ENCODE measurements around the gene TNFRSF1A.

The TNFRSF1A gene

DNA sequence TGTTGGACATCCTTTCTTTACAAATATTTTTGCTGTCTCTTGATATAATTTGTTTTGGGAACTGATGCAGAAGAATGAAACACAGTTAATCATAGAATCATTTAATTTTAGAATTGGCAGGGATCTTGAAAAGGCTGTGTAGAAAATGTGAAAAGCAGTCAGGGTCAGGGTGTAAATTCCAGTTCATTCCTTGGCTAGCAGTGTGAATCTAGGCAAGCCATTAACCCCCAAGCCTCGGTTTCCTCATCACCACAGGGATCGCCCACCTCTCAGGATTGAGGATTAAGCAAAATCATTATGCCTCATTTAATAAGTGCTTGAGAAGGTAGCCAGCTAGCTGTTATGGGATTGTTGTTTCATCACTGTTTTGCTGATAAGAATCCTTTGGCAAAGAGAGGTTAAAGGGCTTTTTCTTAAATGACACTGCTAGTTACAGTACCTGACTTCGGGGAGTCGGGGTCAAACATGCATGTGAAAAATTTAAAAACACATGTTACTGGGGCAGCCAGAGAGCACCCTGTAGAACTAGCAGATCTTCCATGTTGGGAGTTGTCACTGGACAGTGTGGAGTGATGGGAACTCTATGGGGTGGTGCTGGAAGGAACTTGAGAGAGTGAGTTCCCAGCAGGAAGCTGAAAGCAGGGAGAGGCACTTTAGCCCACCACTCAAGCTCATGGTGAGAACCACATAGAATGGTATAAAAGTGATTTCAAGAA, 10.7 kb downstream of the TNFRSF1A start:
- H3K9ac ChIP-seq = no peak overlapping the region
- no peaks in the 10 kb centered on the region for H3K9me3 ChIP-seq (ENCODE audit: control insufficient read depth, low read length)
- H3K4me2 ChIP-seq (ENCODE audit: low read length) = no peak overlapping the region
- H3K36me3 ChIP-seq (ENCODE audit: control insufficient read depth, insufficient read depth, low read length) = no peaks in the 10 kb centered on the region
- H3K27ac ChIP-seq = no peak overlapping the region
- no peak for TF ChIP-seq CTCF (IDR thresholded peaks at IDR 0.05)
- H2AFZ ChIP-seq = no peak overlapping the region
- H3K4me1 ChIP-seq = peaks cover 24% of the 10 kb centered on the region
- H3K79me2 ChIP-seq = peaks cover 46% of the 10 kb centered on the region
- no peak overlapping the region for H3K4me3 ChIP-seq (ENCODE audit: low read depth, low read length)
- no peaks in the 10 kb centered on the region for H3K27me3 ChIP-seq (ENCODE audit: control insufficient read depth, insufficient read depth, low read length)

DNA sequence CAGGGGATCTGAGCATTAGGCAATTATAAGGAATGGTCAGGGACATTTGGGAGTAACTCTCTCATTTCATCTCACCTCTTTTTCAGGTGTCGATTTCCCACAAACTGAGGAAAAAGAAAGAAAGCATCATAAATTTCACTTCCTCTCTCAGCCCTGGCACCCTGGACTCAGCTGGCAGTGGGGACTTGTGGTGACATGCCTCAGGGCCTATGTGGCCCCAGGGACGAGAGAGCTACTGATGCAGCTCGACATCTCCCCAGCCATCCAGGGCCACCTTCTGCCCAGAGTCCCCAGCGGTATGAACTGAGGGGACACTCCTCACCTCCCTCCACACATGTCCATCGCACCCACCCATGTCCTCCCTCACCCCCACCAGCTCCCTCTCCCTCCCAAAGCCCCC, 11.7 kb downstream of the TNFRSF1A start:
- Histone ChIP-seq H3K79me2 (peaks cover 39% of the 10 kb centered on the region), H3K27me3 (ENCODE audit: control insufficient read depth, insufficient read depth, low read length) (no peaks in the 10 kb centered on the region), H3K4me1 (peaks cover 15% of the 10 kb centered on the region), H3K9me3 (ENCODE audit: control insufficient read depth, low read length) (no peaks in the 10 kb centered on the region), H3K36me3 (ENCODE audit: control insufficient read depth, insufficient read depth, low read length) (no peaks in the 10 kb centered on the region), H3K9ac (no peak overlapping the region), H3K4me3 (ENCODE audit: low read depth, low read length) (no peak overlapping the region), H3K4me2 (ENCODE audit: low read length) (no peak overlapping the region), H3K27ac (no peak overlapping the region), H2AFZ (no peak overlapping the region)
- no peak for TF ChIP-seq CTCF (IDR thresholded peaks at IDR 0.05)

DNA sequence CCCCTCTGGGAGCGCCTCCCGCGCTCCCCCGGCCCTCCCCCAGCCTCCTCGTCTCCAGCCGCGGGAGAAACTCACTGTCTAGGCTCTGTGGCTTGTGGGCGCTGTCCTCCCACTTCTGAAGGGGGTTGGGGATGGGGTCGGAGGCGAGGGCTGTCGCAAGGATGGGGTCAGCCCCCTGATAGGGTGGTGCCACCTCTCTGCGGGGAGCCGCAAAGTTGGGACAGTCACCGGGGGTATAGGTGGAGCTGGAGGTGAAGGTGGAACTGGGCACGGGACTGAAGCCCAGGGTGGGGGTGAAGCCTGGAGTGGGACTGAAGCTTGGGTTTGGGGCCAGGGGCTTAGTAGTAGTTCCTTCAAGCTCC, 12.2 kb downstream of the TNFRSF1A start:
- H3K9me3 ChIP-seq (ENCODE audit: control insufficient read depth, low read length) = no peaks in the 10 kb centered on the region
- H3K4me1 ChIP-seq = peaks cover 10% of the 10 kb centered on the region
- no peak overlapping the region for H3K4me3 ChIP-seq (ENCODE audit: low read depth, low read length)
- no peak for TF ChIP-seq CTCF (IDR thresholded peaks at IDR 0.05)
- H3K27me3 ChIP-seq (ENCODE audit: control insufficient read depth, insufficient read depth, low read length) = no peaks in the 10 kb centered on the region
- H2AFZ ChIP-seq = no peak overlapping the region
- no peak overlapping the region for H3K4me2 ChIP-seq (ENCODE audit: low read length)
- no peak overlapping the region for H3K9ac ChIP-seq
- H3K36me3 ChIP-seq (ENCODE audit: control insufficient read depth, insufficient read depth, low read length) = no peaks in the 10 kb centered on the region
- H3K27ac ChIP-seq = no peak overlapping the region
- peaks cover 36% of the 10 kb centered on the region for H3K79me2 ChIP-seq

- Histone ChIP-seq H3K27ac (no peak overlapping the region), H3K4me3 (ENCODE audit: low read depth, low read length) (no peak overlapping the region), H3K27me3 (ENCODE audit: control insufficient read depth, insufficient read depth, low read length) (no peaks in the 10 kb centered on the region)
Observed at GRCh38 chr12:6328945-6329702, 12.8 kb downstream of the TNFRSF1A start.

More at GRCh38 chr12:6328945-6329702, 12.8 kb downstream of the TNFRSF1A start:
- Histone ChIP-seq H3K9ac (no peak overlapping the region), H3K9me3 (ENCODE audit: control insufficient read depth, low read length) (no peaks in the 10 kb centered on the region), H2AFZ (no peak overlapping the region), H3K36me3 (ENCODE audit: control insufficient read depth, insufficient read depth, low read length) (no peaks in the 10 kb centered on the region), H3K4me1 (peaks cover 8% of the 10 kb centered on the region), H3K79me2 (peaks cover 32% of the 10 kb centered on the region), H3K4me2 (ENCODE audit: low read length) (no peak overlapping the region)
- no peak for TF ChIP-seq CTCF (IDR thresholded peaks at IDR 0.05)
